DMS 273 treated with DMSO at 0.1 percent for 48 hours (cell line): ENCODE measurements around the gene RAB11FIP4.
"Not testable (repeated sequence)": the region's sequence is repeated elsewhere in the genome, so short reads cannot be mapped to it uniquely, and the experiment has no call there.

Experiments used
- DNase-seq: peaks from one replicate; lab custom pipeline; 2025; lab: John Stamatoyannopoulos, UW

The RAB11FIP4 gene

GRCh38 chr17:31391496-31391949 is at the start of gene RAB11FIP4:
RAB11FIP4 (plus strand) TSS chr17:31391675; CDS start chr17:31391853, 178 bp downstream.
- no peak for DNase-seq

- DNase-seq: not testable (repeated sequence)
Observed at GRCh38 chr17:31345191-31345747, 46.2 kb upstream of the RAB11FIP4 start.

GRCh38 chr17:31349454-31349853 is 42.0 kb upstream of the RAB11FIP4 start:
- no peak for DNase-seq

- DNase-seq: no peak
Observed at GRCh38 chr17:31355935-31356334, 35.5 kb upstream of the RAB11FIP4 start.

GRCh38 chr17:31357091-31357490 is 34.4 kb upstream of the RAB11FIP4 start:
- DNase-seq: no peak

- DNase-seq: no peak
Observed at GRCh38 chr17:31357839-31358394, 33.6 kb upstream of the RAB11FIP4 start.

- no peak for DNase-seq
Observed at GRCh38 chr17:31364012-31364411, 27.5 kb upstream of the RAB11FIP4 start.

- DNase-seq: no peak
Observed at GRCh38 chr17:31366088-31366487, 25.4 kb upstream of the RAB11FIP4 start.

GRCh38 chr17:31369266-31369665 is 22.2 kb upstream of the RAB11FIP4 start:
- no peak for DNase-seq

- DNase-seq: no peak
Observed at GRCh38 chr17:31371511-31372097, 19.9 kb upstream of the RAB11FIP4 start.

- DNase-seq: peak; percentile 37
Observed at GRCh38 chr17:31373150-31374093, 18.1 kb upstream of the RAB11FIP4 start.

- no peak for DNase-seq
Observed at GRCh38 chr17:31374094-31374447, 17.4 kb upstream of the RAB11FIP4 start.

GRCh38 chr17:31374503-31374902 is 17.0 kb upstream of the RAB11FIP4 start:
- DNase-seq: no peak

- no peak for DNase-seq
Observed at GRCh38 chr17:31378638-31379037, 12.8 kb upstream of the RAB11FIP4 start.

GRCh38 chr17:31379597-31380205 is 11.8 kb upstream of the RAB11FIP4 start:
- DNase-seq: no peak

- DNase-seq: no peak
Observed at GRCh38 chr17:31381165-31381668, 10.3 kb upstream of the RAB11FIP4 start.

- DNase-seq: not testable (repeated sequence)
Observed at GRCh38 chr17:31382668-31383275, 8.7 kb upstream of the RAB11FIP4 start.

- DNase-seq: not testable (repeated sequence)
Observed at GRCh38 chr17:31383488-31383887, 8.0 kb upstream of the RAB11FIP4 start.

GRCh38 chr17:31385428-31386285 is 5.8 kb upstream of the RAB11FIP4 start:
- no peak for DNase-seq

- no peak for DNase-seq
Observed at GRCh38 chr17:31386542-31387075, 4.9 kb upstream of the RAB11FIP4 start.
